Cardiac fibroblast (primary cell): ENCODE data around the gene DHRSX.
"Not testable (repeated sequence)": the region's sequence is repeated elsewhere in the genome, so short reads cannot be mapped to it uniquely, and the experiment has no call there.

ENCODE experiments used
- DNase-seq, 2 donors: peaks; one replicate each; pipeline versions ENCODE4 v3.0.0 to v3.0.0-alpha.2; 2010; ENCODE audit warnings: low read depth in 2 of 2
- H3K4me3 ChIP-seq, 2 donors: replicated peaks in 1 of 2; 1 replicate in 1 of 2; 2 replicates in 1 of 2; pipeline ENCODE4 v1.5.1; 2011; ENCODE audit warnings: low read depth in 2 of 2, low read length in 2 of 2, mild to moderate bottlenecking in 2 of 2, moderate library complexity in 1 of 2
- TF ChIP-seq, protein P1 (sequence below): IDR thresholded peaks from one replicate; pipeline ENCODE4 v1.5.1; 2011; ENCODE audit warnings: low read depth, mild to moderate bottlenecking, low read length, inconsistent platforms

The DHRSX gene

DNA sequence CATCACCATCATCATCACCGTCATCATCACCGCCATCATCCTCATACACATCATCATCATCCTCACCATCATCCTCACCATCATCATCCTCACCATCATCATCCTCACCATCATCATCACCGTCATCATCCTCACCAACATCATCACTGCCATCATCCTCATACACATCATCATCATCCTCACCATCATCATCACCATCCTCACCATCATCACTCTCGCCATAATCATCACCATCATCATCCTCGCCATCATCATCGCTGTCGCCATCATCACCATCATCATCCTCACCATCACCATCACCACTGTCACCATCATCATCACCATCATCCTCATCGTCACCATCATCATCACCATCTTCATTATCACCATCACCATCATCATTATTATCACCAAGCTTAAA is 19.8 kb upstream of the DHRSX start:
- TF ChIP-seq, protein P1, sequence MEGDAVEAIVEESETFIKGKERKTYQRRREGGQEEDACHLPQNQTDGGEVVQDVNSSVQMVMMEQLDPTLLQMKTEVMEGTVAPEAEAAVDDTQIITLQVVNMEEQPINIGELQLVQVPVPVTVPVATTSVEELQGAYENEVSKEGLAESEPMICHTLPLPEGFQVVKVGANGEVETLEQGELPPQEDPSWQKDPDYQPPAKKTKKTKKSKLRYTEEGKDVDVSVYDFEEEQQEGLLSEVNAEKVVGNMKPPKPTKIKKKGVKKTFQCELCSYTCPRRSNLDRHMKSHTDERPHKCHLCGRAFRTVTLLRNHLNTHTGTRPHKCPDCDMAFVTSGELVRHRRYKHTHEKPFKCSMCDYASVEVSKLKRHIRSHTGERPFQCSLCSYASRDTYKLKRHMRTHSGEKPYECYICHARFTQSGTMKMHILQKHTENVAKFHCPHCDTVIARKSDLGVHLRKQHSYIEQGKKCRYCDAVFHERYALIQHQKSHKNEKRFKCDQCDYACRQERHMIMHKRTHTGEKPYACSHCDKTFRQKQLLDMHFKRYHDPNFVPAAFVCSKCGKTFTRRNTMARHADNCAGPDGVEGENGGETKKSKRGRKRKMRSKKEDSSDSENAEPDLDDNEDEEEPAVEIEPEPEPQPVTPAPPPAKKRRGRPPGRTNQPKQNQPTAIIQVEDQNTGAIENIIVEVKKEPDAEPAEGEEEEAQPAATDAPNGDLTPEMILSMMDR = no peak
- DNase-seq = no peak
- H3K4me3 ChIP-seq = no peak overlapping the region

DNA sequence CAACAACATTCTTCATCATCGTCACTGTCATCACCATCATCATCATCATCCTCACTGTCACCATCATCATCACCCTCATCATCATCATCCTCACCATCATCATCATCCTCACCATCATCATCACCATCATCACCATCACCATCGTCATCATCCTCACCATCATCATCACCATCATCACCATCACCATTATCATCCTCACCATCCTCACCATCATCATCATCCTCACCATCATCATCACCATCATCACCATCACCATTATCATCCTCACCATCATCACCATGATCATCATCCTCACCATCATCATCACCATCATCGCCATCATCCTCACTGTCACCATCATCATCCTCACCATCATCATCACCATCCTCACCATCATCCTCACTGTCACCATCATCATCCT is 18.9 kb upstream of the DHRSX start:
- H3K4me3 ChIP-seq, DNase-seq: not testable (repeated sequence)

DNA sequence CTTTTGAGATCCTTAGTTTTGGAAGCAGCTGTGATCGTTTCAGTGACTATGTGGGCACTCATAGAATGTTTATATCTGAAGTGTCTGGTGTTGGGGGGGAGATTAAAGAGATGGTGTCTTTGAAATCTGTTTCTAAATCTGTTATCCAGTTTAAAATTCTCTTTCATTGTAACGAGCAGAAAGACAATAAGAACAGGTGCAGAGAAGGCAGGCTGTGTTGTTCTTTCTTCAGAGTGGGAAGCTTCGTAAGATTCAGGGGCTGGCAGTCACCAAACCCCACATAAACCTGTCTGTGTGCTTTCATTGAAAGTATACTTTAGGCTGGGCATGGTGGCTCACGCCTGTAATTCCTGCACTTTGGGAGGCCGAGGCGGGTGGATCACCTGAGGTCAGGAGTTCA is 16.3 kb upstream of the DHRSX start:
- TF ChIP-seq, protein P1 = no peak
- no peak for DNase-seq
- no peak overlapping the region for H3K4me3 ChIP-seq

DNA sequence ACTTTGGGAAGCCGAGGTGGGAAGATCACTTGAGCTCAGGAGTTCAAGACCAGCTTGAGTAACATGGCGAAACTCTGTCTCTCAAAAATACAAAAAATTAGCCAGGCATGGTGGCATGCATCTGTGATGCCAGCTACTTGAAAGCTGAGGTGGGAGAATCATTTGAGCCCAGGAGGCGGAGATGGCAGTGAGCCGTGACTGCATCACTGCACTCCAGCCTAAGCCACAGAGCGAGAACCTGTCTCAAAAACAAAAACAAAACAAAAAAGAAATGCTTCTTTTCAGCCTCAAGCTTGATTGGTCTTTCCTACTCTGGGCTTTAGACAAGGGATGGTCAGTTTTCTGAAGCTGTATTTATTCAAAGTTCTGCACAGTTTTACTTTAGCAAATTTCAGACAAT is 15.8 kb upstream of the DHRSX start:
- DNase-seq = no peak
- no peak overlapping the region for H3K4me3 ChIP-seq
- TF ChIP-seq, protein P1 = no peak

DNA sequence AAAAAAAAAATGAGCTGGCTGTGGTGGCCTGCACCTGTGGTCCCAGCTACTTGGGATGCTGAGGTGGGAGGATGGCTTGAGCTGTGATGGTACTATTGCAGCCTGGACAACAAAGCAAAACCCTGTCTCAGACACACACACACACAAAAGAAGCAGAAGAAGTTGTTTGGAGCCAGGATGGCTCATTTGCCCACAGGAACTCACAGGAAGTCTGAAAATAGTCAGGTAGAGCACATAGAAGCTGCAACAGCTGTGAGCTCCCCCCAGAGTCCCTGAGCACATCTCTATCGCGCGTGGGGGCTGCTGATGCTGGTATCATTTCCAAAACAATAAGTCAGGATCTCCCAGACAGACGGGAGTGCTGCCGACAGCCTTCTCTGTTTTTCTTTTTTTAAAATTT is 13.4 kb upstream of the DHRSX start:
- H3K4me3 ChIP-seq = no peak overlapping the region
- DNase-seq = no peak
- TF ChIP-seq, protein P1 = no peak

DNA sequence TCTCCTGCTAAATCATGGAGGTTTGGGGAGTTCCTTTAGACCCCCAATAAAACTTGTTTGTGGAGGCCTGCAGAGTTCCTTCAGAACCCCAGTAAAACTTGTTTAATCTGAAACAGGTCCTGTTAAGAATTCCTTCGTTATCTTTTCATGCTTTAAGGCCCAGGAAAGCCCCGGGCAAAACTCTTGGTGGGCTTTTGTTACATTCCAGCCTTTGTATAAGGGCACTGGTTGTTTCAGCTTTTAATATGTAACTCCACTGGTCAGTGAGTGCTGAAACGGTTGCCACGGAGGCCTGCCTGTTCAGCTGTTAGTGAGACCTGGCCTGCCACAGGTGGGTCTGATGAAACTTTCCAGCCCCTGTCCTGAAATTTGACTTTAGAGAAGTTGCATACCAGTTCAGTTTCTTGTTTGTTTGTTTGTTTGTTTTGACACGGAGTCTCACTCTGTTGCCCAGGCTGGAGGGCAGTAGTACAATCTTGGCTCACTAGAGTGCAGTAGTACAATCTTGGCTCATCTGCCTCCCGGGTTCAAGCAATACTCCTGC is 12.4 kb upstream of the DHRSX start:
- TF ChIP-seq, protein P1 = no peak

DNA sequence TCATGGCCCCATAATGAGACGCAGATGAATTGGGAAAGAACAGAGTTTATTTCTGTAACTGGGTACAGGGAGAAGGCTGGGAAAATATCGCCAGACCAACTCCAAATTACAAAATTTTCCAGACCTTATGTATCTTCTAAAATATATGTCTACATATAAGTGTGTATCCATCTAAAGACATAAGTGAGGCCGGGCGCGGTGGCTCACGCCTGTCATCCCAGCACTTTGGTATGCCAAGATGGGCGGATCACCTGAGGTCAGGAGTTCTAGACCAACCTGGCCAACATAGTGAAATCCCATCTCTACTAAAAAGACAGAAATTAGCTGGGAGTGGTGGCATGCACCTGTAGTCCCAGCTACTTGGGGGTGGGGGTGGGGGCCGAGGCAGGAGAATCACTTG is 11.7 kb upstream of the DHRSX start:
- DNase-seq = no peak
- TF ChIP-seq, protein P1 = no peak
- no peak overlapping the region for H3K4me3 ChIP-seq

More for the DNA sequence above, 12.4 kb upstream of the DHRSX start:
- H3K4me3 ChIP-seq = no peak overlapping the region
- DNase-seq = no peak
